ENCODE results near the gene TRAPPC5.
"Not testable (repeated sequence)": the region's sequence is repeated elsewhere in the genome, so short reads cannot be mapped to it uniquely, and the experiment has no call there.

The TRAPPC5 gene

GRCh38 chr19:7680606-7681339 lies at the start of gene TRAPPC5:
Gene TRAPPC5 (plus strand): TSS chr19:7680833. CDS start chr19:7682254, 1,421 bp downstream.
- DNase-seq = peak; percentile 76

- DNase-seq = no peak
Observed at GRCh38 chr19:7631577-7631976, 49.1 kb upstream of the TRAPPC5 start.

GRCh38 chr19:7632340-7633203 lies 48.1 kb upstream of the TRAPPC5 start:
- DNase-seq = no peak

- no peak for DNase-seq
Observed at GRCh38 chr19:7633698-7634097, 46.9 kb upstream of the TRAPPC5 start, which contains the start of gene PCP2. Gene PCP2 (minus strand): TSS chr19:7633719. CDS start chr19:7633457, 262 bp downstream.

- no peak for DNase-seq
Observed at GRCh38 chr19:7635670-7636069, 45.0 kb upstream of the TRAPPC5 start.

- no peak for DNase-seq
Observed at GRCh38 chr19:7636317-7636690, 44.3 kb upstream of the TRAPPC5 start.

GRCh38 chr19:7636691-7637373 lies 43.8 kb upstream of the TRAPPC5 start, which contains the start of gene STXBP2:
Gene STXBP2 (plus strand): TSS chr19:7637110. CDS start chr19:7637150, 40 bp downstream.
- DNase-seq = peak; percentile 38

GRCh38 chr19:7637374-7638256 lies 43.0 kb upstream of the TRAPPC5 start:
- DNase-seq = no peak

GRCh38 chr19:7638802-7639465 lies 41.7 kb upstream of the TRAPPC5 start:
- no peak for DNase-seq

GRCh38 chr19:7639863-7640348 lies 40.7 kb upstream of the TRAPPC5 start:
- no peak for DNase-seq

- DNase-seq = no peak
Observed at GRCh38 chr19:7640803-7641202, 39.8 kb upstream of the TRAPPC5 start.

- DNase-seq = no peak
Observed at GRCh38 chr19:7641290-7642276, 39.0 kb upstream of the TRAPPC5 start.

GRCh38 chr19:7642295-7643030 lies 38.2 kb upstream of the TRAPPC5 start:
- DNase-seq = no peak

GRCh38 chr19:7643031-7643415 lies 37.6 kb upstream of the TRAPPC5 start:
- no peak for DNase-seq

- not testable (repeated sequence) for DNase-seq
Observed at GRCh38 chr19:7643629-7644549, 36.7 kb upstream of the TRAPPC5 start.

GRCh38 chr19:7644550-7644877 lies 36.1 kb upstream of the TRAPPC5 start:
- DNase-seq = no peak

GRCh38 chr19:7645163-7645562 lies 35.5 kb upstream of the TRAPPC5 start:
- DNase-seq = no peak

- DNase-seq = no peak
Observed at GRCh38 chr19:7645656-7646425, 34.8 kb upstream of the TRAPPC5 start.

Measured in EL (cell line).